A673 (cell line): ENCODE measurements around the gene RAB40A.

Experiments used
- CTCF ChIP-seq: fragments of 300-800, 200-600 bp; sonication (generic); conservative IDR thresholded peaks from 2 replicates; pipeline ENCODE4 v1.5.1; 2017; ENCODE audit warnings: low read depth, mild to moderate bottlenecking, antibody characterized with exemption, low read length, moderate library complexity, mixed read lengths
- EZH2 ChIP-seq: fragments of 200-600 bp; sonication (generic); IDR thresholded peaks from 2 replicates; pipeline ENCODE4 v1.6.1; 2017; ENCODE audit warnings: borderline replicate concordance, low read depth, mild to moderate bottlenecking, mixed read lengths, antibody characterized with exemption, low read length; ENCODE audit not compliant: poor library complexity, severe bottlenecking

DNA sequence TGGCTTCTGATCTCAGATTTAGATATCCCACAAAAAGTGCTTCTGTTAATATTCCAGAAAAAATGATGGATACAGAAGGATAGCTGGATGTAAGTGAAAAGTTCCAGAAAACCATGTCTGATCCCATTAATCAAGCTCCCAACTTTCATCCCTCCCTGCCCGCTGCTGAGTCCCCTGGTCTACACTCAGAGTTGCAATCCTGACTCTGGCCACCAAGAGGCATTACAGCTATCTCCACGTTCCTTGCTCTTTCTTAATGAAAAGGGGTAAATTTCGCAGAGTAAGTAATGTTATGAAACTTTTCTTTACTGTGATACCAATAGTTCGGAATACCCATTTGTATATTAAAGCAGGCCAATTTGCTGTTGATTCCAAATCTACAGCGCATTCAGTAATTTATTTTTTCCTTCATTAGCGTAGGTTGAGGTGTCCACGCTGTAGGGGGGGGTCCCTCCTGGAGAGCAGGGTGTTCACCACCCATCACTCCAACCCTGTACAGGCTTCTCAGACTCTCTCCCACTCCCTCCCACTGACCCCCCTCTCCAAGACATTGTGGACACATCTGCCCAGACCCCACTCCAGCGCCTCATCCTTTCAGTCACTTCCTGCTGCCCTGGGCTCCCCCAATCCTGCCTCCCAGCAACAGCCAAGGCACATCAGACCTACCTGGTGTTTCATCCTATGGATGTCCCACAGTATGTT, 55.1 kb downstream of the RAB40A start:
- TF ChIP-seq CTCF (peak; percentile 52), EZH2 (no peak)
